H1 (cell line): ENCODE results near the gene GRK5.

Experiments used
- CTCF ChIP-seq, 3 experiments: IDR thresholded peaks; 1 replicate in 2 of 3; 2 replicates in 1 of 3; pipeline versions ENCODE4 v1.5.1 to v1.6.1; 2011; ENCODE audit warnings: low read length in 3 of 3, mild to moderate bottlenecking in 3 of 3, inconsistent platforms in 2 of 3, low read depth in 1 of 3, moderate library complexity in 1 of 3; ENCODE audit not compliant: insufficient read depth in 1 of 3; ENCODE audit errors: control extremely low read depth in 1 of 3
- JUN ChIP-seq: IDR thresholded peaks from 2 replicates; pipeline ENCODE4 v1.6.1; 2011; ENCODE audit warnings: low read depth, mild to moderate bottlenecking, improper control_type of control experiment, low read length

DNA sequence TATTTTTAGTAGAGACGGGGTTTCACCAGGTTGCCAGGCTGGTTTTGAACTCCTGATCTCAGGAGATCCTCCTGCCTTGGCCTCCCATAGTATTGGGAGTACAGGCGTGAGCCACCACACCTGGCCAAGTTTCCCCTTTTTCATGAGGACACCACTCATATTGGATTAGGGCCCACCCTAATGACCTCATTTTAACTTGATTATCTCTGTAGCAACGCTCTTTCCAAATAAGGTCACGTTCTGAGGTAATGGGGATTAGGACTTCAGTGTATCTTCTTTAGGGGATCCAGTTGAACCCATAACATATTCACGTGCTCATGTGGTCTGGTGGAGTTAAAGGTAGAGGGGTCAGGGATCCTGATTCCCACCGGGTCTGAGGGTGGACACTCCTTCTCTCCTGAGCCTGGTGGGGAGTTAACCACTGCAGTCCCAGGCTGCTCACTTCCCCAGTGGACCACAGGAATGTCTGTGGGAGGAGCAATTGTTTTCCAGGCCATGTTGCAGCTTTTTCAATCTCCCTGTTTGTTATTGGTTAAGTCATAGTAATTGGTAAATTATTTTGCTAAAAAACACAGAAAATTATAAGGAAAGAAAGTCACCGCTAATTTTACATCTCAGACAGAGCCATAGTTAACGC is 130.5 kb downstream of the GRK5 start:
- no peak for TF ChIP-seq JUN
- TF ChIP-seq CTCF (IDR thresholded peaks at IDR 0.05; ENCODE audit: control extremely low read depth in 1 of 3, insufficient read depth in 1 of 3, low read depth in 1 of 3, low read length in 3 of 3) = no peak
